OCI-LY3 (cell line): ENCODE results near the gene OSR1.

ENCODE experiments used
- CTCF ChIP-seq: fragments of 200-600, 300-600 bp; sonication (generic); IDR thresholded peaks from 2 replicates; pipeline ENCODE4 v1.5.1; 2014; ENCODE audit warnings: antibody characterized with exemption, low read length, low read depth
- EZH2phosphoT487 ChIP-seq: fragments of 200-600 bp; shearing (Covaris generic); IDR thresholded peaks from 2 replicates; pipeline ENCODE4 v1.6.1; 2018; ENCODE audit warnings: antibody characterized with exemption, mixed run types, low read depth

GRCh38 chr2:19355416-19355821 is 3.0 kb downstream of the OSR1 start:
- TF ChIP-seq CTCF, result no peak
- TF ChIP-seq EZH2phosphoT487, result no peak
